GM23338 (cell line): ENCODE data around the gene LHX3. TPM values are rescaled to one million over a fixed set of nuclear protein-coding genes. Genes with fewer than 3 reads are reported as not detected.

Source experiments
- ATAC-seq: fragments of 200-7000 bp; cut with Tn5 transposase; 3 replicates; pipeline ENCODE4 v1.9.1; 2020
- DNase-seq: peaks from one replicate; pipeline ENCODE4 v3.0.0-alpha.2; 2015; ENCODE audit warnings: low spot score
- H2AFZ ChIP-seq: fragments of 200-600 bp; sonication (generic); 2 replicates; pipeline ENCODE4 v1.8.0; 2016; ENCODE audit warnings: antibody characterized with exemption, mild to moderate bottlenecking, moderate library complexity
- H3F3A ChIP-seq: fragments of 200-600 bp; sonication (generic); replicated peaks from 2 replicates; pipeline ENCODE4 v1.8.0; 2017; ENCODE audit warnings: antibody characterized with exemption, mixed run types, low read depth
- H3K27ac ChIP-seq: fragments of 200-600 bp; sonication (generic); 2 replicates; pipeline ENCODE4 v1.6.1; 2016; ENCODE audit warnings: low read depth
- H3K27me3 ChIP-seq: fragments of 200-600 bp; sonication (generic); 2 replicates; pipeline ENCODE4 v1.8.0; 2016; ENCODE audit warnings: mild to moderate bottlenecking, mixed run types, moderate library complexity; ENCODE audit not compliant: insufficient read depth
- H3K36me3 ChIP-seq: fragments of 200-600 bp; sonication (generic); 2 replicates; pipeline ENCODE4 v1.8.0; 2016; ENCODE audit warnings: mild to moderate bottlenecking; ENCODE audit not compliant: insufficient read depth
- H3K4me1 ChIP-seq: fragments of 200-600 bp; sonication (generic); 2 replicates; pipeline ENCODE4 v1.8.0; 2016; ENCODE audit warnings: mild to moderate bottlenecking, moderate library complexity; ENCODE audit not compliant: insufficient read depth
- H3K4me2 ChIP-seq: fragments of 200-600 bp; sonication (generic); 2 replicates; pipeline ENCODE4 v1.7.1; 2017; ENCODE audit warnings: mixed run types
- H3K4me3 ChIP-seq: fragments of 200-600 bp; sonication (generic); 2 replicates; pipeline ENCODE4 v1.6.1; 2016; ENCODE audit warnings: mixed run types
- H3K79me2 ChIP-seq: fragments of 200-600 bp; sonication (generic); replicated peaks from 2 replicates; pipeline ENCODE4 v1.8.0; 2017; ENCODE audit warnings: mild to moderate bottlenecking; ENCODE audit not compliant: insufficient read depth
- H3K9me2 ChIP-seq: fragments of 200-600 bp; sonication (generic); 2 replicates; pipeline ENCODE4 v1.8.0; 2017; ENCODE audit not compliant: insufficient read depth
- H4K20me1 ChIP-seq: fragments of 200-600 bp; sonication (generic); replicated peaks from 2 replicates; pipeline ENCODE4 v1.8.0; 2017; ENCODE audit warnings: mild to moderate bottlenecking; ENCODE audit not compliant: insufficient read depth
- H3K27ac Mint-ChIP-seq: 2 replicates; pipeline ENCODE4 v1.8.0; 2020; ENCODE audit warnings: inconsistent platforms, mild to moderate bottlenecking, moderate library complexity, mixed read lengths
- H3K27me3 Mint-ChIP-seq: 3 replicates; pipeline ENCODE4 v1.8.0; 2022; ENCODE audit warnings: low read depth, mild to moderate bottlenecking, moderate library complexity, mixed read lengths, inconsistent platforms; ENCODE audit not compliant: insufficient read depth, poor library complexity
- H3K36me3 Mint-ChIP-seq: 3 replicates; pipeline ENCODE4 v1.8.0; 2021; ENCODE audit warnings: low read depth, mild to moderate bottlenecking, inconsistent platforms, moderate library complexity, mixed read lengths
- H3K4me1 Mint-ChIP-seq: 3 replicates; pipeline ENCODE4 v1.8.0; 2020; ENCODE audit warnings: mild to moderate bottlenecking, inconsistent platforms, mixed read lengths
- H3K4me3 Mint-ChIP-seq: 3 replicates; pipeline ENCODE4 v1.8.0; 2021; ENCODE audit warnings: moderate library complexity, mild to moderate bottlenecking, inconsistent platforms, mixed read lengths
- H3K9me3 Mint-ChIP-seq: 3 replicates; pipeline ENCODE4 v1.8.0; 2020; ENCODE audit warnings: moderate library complexity, mild to moderate bottlenecking, inconsistent platforms, mixed read lengths
- CREB1 ChIP-seq: fragments of 250-450 bp; sonication (Bioruptor Pico); IDR thresholded peaks from 2 replicates; pipeline ENCODE4 v1.5.0; 2020; ENCODE audit warnings: low read depth, mild to moderate bottlenecking, moderate library complexity
- ETS1 ChIP-seq: IDR thresholded peaks from 2 replicates; pipeline ENCODE4 v1.6.1; 2016; ENCODE audit warnings: antibody characterized with exemption
- EZH2 ChIP-seq: fragments of 200-600 bp; sonication (generic); IDR thresholded peaks from one replicate; pipeline ENCODE4 v1.8.0; 2017; ENCODE audit warnings: antibody characterized with exemption, mild to moderate bottlenecking, low read depth; ENCODE audit not compliant: unreplicated experiment
- EZH2phosphoT487 ChIP-seq: fragments of 200-600 bp; sonication (generic); IDR thresholded peaks from one replicate; pipeline ENCODE4 v1.8.1; 2018; ENCODE audit warnings: antibody characterized with exemption; ENCODE audit not compliant: unreplicated experiment
- JUNB ChIP-seq: IDR thresholded peaks from one replicate; pipeline ENCODE4 v1.6.1; 2016; ENCODE audit warnings: antibody characterized with exemption; ENCODE audit not compliant: unreplicated experiment
- NANOG ChIP-seq: IDR thresholded peaks from 2 replicates; pipeline ENCODE4 v1.6.1; 2016; ENCODE audit warnings: antibody characterized with exemption, borderline replicate concordance
- POLR2AphosphoS5 ChIP-seq: IDR thresholded peaks from 2 replicates; pipeline ENCODE4 v1.6.1; 2016; ENCODE audit warnings: antibody characterized with exemption, low read depth
- STAT1 ChIP-seq: IDR thresholded peaks from one replicate; pipeline ENCODE4 v1.6.1; 2016; ENCODE audit warnings: antibody characterized with exemption; ENCODE audit not compliant: unreplicated experiment
- ZNF114 ChIP-seq: fragments of 250-450 bp; sonication (Bioruptor Pico); IDR thresholded peaks from 2 replicates; pipeline ENCODE4 v1.5.0; 2020; ENCODE audit warnings: mild to moderate bottlenecking, moderate library complexity
- ZNF331 ChIP-seq: fragments of 250-450 bp; sonication (Bioruptor Pico); IDR thresholded peaks from 2 replicates; pipeline ENCODE4 v1.5.0; 2020; ENCODE audit warnings: low read depth, mild to moderate bottlenecking, moderate library complexity
- polyA plus RNA-seq: library from polyadenylated mRNA; unstranded; fragments of >200 nt; fragmentation: Nextera tagmentation; extraction: Ambion mirVana; gene quantifications from 2 replicates; pipeline ENCODE4 v1.2.1, GENCODE V29; 2016
- total RNA-seq: library from RNA; depleted of rRNA; stranded (reverse); fragments of >200 nt; shearing (Covaris generic); gene quantifications from 2 replicates; pipeline ENCODE4 v1.2.3, GENCODE V29; 2014
- TF ChIP-seq, protein P1 (sequence below): fragments of 250-450 bp; sonication (Bioruptor Pico); IDR thresholded peaks from 2 replicates; pipeline ENCODE4 v1.5.0; 2020; ENCODE audit warnings: mild to moderate bottlenecking, moderate library complexity
- TF ChIP-seq, protein P2 (sequence below): IDR thresholded peaks from one replicate; pipeline ENCODE4 v1.6.1; 2018; ENCODE audit warnings: antibody characterized with exemption; ENCODE audit not compliant: unreplicated experiment
- TF ChIP-seq, protein P3 (sequence below), 2 experiments: fragments of 200-600 bp in 1 of 2; sonication (generic) in 1 of 2; conservative IDR thresholded peaks; 2 replicates each; pipeline versions ENCODE4 v1.5.1 to v1.6.1; 2016 to 2017; ENCODE audit warnings: antibody characterized with exemption in 2 of 2, low read depth in 2 of 2, mild to moderate bottlenecking in 2 of 2, moderate library complexity in 1 of 2

LHX3 gene
- total and polyA plus RNA-seq, 2 experiments from 2014 or later: 0.08 TPM; not detected in 1

GRCh38 chr9:136210276-136210675 is 5.3 kb upstream of the LHX3 start:
- Mint-ChIP-seq H3K27ac (no peak overlapping the region), H3K4me3 (no peak overlapping the region), H3K4me1 (peaks cover 7% of the 10 kb centered on the region; the same call in 2 of the 3 replicates), H3K9me3 (no peaks in the 10 kb centered on the region), H3K27me3 (peaks cover 16% of the 10 kb centered on the region), H3K36me3 (peaks cover 42% of the 10 kb centered on the region)
- no peaks in the 10 kb centered on the region; the same call in 1 of the 2 replicates for H3K4me1 ChIP-seq
- TF ChIP-seq JUNB (no peak), NANOG (no peak), ZNF331 (CRISPR knock-in tag) (no peak), STAT1 (no peak), ETS1 (no peak), EZH2 (no peak), ZNF114 (no peak), CREB1 (no peak), POLR2AphosphoS5 (no peak), EZH2phosphoT487 (no peak)
- TF ChIP-seq, protein P1, sequence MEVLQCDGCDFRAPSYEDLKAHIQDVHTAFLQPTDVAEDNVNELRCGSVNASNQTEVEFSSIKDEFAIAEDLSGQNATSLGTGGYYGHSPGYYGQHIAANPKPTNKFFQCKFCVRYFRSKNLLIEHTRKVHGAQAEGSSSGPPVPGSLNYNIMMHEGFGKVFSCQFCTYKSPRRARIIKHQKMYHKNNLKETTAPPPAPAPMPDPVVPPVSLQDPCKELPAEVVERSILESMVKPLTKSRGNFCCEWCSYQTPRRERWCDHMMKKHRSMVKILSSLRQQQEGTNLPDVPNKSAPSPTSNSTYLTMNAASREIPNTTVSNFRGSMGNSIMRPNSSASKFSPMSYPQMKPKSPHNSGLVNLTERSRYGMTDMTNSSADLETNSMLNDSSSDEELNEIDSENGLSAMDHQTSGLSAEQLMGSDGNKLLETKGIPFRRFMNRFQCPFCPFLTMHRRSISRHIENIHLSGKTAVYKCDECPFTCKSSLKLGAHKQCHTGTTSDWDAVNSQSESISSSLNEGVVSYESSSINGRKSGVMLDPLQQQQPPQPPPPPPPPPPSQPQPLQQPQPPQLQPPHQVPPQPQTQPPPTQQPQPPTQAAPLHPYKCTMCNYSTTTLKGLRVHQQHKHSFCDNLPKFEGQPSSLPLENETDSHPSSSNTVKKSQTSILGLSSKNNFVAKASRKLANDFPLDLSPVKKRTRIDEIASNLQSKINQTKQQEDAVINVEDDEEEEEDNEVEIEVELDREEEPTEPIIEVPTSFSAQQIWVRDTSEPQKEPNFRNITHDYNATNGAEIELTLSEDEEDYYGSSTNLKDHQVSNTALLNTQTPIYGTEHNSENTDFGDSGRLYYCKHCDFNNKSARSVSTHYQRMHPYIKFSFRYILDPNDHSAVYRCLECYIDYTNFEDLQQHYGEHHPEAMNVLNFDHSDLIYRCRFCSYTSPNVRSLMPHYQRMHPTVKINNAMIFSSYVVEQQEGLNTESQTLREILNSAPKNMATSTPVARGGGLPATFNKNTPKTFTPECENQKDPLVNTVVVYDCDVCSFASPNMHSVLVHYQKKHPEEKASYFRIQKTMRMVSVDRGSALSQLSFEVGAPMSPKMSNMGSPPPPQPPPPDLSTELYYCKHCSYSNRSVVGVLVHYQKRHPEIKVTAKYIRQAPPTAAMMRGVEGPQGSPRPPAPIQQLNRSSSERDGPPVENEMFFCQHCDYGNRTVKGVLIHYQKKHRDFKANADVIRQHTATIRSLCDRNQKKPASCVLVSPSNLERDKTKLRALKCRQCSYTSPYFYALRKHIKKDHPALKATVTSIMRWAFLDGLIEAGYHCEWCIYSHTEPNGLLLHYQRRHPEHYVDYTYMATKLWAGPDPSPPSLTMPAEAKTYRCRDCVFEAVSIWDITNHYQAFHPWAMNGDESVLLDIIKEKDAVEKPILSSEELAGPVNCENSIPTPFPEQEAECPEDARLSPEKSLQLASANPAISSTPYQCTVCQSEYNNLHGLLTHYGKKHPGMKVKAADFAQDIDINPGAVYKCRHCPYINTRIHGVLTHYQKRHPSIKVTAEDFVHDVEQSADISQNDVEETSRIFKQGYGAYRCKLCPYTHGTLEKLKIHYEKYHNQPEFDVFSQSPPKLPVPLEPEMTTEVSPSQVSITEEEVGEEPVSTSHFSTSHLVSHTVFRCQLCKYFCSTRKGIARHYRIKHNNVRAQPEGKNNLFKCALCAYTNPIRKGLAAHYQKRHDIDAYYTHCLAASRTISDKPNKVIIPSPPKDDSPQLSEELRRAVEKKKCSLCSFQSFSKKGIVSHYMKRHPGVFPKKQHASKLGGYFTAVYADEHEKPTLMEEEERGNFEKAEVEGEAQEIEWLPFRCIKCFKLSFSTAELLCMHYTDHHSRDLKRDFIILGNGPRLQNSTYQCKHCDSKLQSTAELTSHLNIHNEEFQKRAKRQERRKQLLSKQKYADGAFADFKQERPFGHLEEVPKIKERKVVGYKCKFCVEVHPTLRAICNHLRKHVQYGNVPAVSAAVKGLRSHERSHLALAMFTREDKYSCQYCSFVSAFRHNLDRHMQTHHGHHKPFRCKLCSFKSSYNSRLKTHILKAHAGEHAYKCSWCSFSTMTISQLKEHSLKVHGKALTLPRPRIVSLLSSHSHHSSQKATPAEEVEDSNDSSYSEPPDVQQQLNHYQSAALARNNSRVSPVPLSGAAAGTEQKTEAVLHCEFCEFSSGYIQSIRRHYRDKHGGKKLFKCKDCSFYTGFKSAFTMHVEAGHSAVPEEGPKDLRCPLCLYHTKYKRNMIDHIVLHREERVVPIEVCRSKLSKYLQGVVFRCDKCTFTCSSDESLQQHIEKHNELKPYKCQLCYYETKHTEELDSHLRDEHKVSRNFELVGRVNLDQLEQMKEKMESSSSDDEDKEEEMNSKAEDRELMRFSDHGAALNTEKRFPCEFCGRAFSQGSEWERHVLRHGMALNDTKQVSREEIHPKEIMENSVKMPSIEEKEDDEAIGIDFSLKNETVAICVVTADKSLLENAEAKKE (CRISPR knock-in tag): no peak
- TF ChIP-seq, protein P2, sequence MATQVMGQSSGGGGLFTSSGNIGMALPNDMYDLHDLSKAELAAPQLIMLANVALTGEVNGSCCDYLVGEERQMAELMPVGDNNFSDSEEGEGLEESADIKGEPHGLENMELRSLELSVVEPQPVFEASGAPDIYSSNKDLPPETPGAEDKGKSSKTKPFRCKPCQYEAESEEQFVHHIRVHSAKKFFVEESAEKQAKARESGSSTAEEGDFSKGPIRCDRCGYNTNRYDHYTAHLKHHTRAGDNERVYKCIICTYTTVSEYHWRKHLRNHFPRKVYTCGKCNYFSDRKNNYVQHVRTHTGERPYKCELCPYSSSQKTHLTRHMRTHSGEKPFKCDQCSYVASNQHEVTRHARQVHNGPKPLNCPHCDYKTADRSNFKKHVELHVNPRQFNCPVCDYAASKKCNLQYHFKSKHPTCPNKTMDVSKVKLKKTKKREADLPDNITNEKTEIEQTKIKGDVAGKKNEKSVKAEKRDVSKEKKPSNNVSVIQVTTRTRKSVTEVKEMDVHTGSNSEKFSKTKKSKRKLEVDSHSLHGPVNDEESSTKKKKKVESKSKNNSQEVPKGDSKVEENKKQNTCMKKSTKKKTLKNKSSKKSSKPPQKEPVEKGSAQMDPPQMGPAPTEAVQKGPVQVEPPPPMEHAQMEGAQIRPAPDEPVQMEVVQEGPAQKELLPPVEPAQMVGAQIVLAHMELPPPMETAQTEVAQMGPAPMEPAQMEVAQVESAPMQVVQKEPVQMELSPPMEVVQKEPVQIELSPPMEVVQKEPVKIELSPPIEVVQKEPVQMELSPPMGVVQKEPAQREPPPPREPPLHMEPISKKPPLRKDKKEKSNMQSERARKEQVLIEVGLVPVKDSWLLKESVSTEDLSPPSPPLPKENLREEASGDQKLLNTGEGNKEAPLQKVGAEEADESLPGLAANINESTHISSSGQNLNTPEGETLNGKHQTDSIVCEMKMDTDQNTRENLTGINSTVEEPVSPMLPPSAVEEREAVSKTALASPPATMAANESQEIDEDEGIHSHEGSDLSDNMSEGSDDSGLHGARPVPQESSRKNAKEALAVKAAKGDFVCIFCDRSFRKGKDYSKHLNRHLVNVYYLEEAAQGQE: no peak
- TF ChIP-seq, protein P3, sequence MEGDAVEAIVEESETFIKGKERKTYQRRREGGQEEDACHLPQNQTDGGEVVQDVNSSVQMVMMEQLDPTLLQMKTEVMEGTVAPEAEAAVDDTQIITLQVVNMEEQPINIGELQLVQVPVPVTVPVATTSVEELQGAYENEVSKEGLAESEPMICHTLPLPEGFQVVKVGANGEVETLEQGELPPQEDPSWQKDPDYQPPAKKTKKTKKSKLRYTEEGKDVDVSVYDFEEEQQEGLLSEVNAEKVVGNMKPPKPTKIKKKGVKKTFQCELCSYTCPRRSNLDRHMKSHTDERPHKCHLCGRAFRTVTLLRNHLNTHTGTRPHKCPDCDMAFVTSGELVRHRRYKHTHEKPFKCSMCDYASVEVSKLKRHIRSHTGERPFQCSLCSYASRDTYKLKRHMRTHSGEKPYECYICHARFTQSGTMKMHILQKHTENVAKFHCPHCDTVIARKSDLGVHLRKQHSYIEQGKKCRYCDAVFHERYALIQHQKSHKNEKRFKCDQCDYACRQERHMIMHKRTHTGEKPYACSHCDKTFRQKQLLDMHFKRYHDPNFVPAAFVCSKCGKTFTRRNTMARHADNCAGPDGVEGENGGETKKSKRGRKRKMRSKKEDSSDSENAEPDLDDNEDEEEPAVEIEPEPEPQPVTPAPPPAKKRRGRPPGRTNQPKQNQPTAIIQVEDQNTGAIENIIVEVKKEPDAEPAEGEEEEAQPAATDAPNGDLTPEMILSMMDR (conservative IDR thresholded peaks at IDR 0.05; ENCODE audit: low read depth in 2 of 2): no peak
- H3K4me3 ChIP-seq: no peak overlapping the region
- H3K79me2 ChIP-seq: no peaks in the 10 kb centered on the region
- no peak overlapping the region for H3K27ac ChIP-seq
- H3F3A ChIP-seq: 0 out of 2 replicates have a peak, but pooled peaks cover 2% of the 10 kb centered on the region
- H3K9me2 ChIP-seq: no peaks in the 10 kb centered on the region
- no peak overlapping the region for H2AFZ ChIP-seq
- no peaks in the 10 kb centered on the region; the same call in 1 of the 2 replicates for H3K36me3 ChIP-seq
- peaks cover 11% of the 10 kb centered on the region for H3K27me3 ChIP-seq
- ATAC-seq (no peak), DNase-seq (no peak)
- peaks cover 16% of the 10 kb centered on the region for H4K20me1 ChIP-seq
- H3K4me2 ChIP-seq: no peak overlapping the region
